ENCODE results near the gene PARP4. TPM values are rescaled to one million over a fixed set of nuclear protein-coding genes. Genes with fewer than 3 reads are reported as not detected.
"Not testable (repeated sequence)": the region's sequence is repeated elsewhere in the genome, so short reads cannot be mapped to it uniquely, and the experiment has no call there.

The PARP4 gene
- total RNA-seq, 1 experiment from 2014 or later: 37.9 TPM

DNA sequence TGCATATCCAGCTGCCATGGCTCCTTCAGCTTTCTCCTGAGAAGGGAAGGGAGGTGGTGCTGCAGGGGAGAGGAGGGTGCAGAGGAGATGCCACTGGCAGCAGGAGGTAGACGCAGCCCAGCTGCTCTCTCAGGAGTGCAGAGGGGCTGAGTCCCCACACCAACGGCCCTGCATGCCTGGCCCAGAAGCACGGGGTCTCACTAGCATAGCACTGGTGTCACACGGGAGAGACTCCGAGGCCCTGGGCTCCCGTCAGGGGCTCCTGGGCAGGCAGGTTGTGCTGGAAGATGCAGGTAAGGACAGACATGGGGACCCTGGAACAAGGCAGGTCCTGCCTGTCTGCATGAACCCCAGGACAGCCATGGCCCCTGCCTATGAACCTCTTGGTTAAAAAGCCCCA lies 123.1 kb downstream of the PARP4 start:
- in situ Hi-C loops (cut with HindIII; ENCODE audit: low pct_unique_long_range_greater_than_20kb, low sequenced_read_pairs): no loop called here
- no peak for DNase-seq (ENCODE audit: low read depth, low spot score)

DNA sequence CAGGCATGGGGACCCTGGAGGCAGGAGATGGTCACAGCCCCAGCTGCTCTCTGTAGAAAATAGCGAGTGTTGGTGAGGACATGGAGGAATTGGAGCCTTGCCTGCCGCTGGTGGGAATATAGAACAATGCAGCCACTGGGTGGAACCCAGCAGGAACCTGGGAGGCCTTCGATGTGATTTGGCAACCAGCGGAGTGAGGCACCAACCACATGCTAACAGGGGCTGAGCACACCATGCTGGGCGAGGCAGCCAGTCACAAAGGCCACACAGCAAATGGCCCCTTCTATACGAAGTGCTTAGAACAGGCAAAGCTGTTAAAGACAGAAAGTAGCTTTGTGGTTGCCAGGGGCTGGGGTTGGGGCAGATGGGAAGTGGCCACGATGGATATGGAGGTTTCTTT lies 123.8 kb downstream of the PARP4 start:
- DNase-seq (ENCODE audit: low read depth, low spot score); in situ Hi-C loops (cut with HindIII; ENCODE audit: low pct_unique_long_range_greater_than_20kb, low sequenced_read_pairs): not testable (repeated sequence)

DNA sequence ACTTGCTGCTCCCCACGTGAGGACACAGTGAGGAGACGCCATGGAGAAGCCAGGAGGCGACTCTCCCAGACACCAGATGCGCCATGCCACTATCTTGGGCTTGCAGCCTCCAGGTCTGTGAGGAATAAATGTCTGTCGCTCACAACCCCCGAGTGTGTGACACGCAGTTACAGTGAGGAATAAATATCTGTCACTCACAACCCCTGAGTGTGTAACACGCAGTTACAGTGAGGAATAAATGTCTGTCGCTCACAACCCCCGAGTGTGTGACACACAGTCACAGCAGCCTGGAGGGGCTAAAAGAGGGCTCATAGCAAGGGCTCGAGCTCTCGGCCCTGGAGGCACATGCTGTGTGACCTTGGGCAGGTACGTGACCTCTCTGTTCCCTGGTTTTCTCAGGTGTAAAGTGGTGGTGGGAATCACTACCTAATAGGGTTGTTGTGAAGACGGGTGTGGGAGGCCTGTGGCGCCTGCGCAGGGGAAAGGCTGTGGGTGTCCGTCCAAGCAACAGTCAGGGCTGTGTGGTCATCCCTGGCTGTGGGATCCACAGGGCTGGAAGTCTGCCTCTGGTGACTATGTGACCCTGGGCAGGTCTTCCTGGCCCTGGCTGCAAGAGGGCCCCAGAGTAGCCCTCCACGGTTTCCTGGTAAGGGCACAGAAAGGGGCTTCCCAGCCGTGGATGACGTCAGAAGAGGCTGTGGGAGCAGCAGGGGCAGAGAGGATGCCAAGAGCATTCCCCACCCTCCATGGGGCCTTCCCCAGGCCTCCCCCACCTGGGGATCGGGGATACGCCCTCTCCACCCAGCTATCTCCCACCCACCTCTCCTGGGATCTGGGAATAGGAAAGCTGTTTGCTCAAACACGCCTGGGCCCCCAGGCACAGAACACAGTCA lies 125.5 kb downstream of the PARP4 start:
- in situ Hi-C loops (cut with HindIII; ENCODE audit: low pct_unique_long_range_greater_than_20kb, low sequenced_read_pairs): no loop called here
- no peak for DNase-seq (ENCODE audit: low read depth, low spot score)

DNA sequence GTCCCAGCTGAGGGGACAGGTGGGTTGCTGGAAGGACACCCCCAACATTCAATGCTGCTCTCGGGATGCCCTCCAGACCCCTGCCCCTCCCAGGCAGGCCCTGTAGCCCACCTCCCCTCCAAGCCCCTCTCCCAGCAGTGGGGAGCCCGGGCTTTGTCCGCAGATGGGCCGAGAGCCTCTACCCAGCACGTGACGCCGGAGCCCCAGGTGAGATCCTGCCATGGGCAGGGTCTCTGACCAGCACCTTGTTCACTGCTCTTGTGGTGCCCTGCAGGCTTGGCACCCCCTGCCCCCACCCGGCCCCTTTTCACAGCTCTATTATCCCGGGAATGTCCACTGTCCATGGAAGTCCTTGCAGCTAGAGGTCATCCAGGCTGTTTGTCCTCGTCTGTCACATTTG lies 126.7 kb downstream of the PARP4 start:
- in situ Hi-C loops (cut with HindIII; ENCODE audit: low pct_unique_long_range_greater_than_20kb, low sequenced_read_pairs): no loop called here
- DNase-seq (ENCODE audit: low read depth, low spot score): no peak

DNA sequence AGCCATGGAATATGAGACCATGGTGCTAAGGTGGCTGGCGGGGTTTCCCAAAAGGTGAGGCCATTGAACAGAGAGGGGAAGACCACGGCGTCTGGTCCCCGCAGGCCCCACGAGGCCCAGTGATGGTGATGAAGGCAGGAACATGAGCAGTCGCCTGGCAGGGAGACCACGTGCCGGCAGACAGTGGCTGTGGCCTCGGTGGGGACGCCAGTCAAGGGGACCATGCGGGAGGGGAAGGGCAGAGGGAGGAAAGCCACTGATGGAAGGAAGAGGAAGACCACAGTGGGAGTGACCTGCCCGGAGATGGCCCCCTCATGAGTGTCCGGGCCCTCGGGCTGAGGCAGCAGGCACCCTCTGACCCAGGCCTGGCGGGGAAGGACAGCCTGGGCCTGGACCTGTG lies 127.6 kb downstream of the PARP4 start:
- DNase-seq (ENCODE audit: low read depth, low spot score); in situ Hi-C loops (cut with HindIII; ENCODE audit: low pct_unique_long_range_greater_than_20kb, low sequenced_read_pairs): not testable (repeated sequence)

DNA sequence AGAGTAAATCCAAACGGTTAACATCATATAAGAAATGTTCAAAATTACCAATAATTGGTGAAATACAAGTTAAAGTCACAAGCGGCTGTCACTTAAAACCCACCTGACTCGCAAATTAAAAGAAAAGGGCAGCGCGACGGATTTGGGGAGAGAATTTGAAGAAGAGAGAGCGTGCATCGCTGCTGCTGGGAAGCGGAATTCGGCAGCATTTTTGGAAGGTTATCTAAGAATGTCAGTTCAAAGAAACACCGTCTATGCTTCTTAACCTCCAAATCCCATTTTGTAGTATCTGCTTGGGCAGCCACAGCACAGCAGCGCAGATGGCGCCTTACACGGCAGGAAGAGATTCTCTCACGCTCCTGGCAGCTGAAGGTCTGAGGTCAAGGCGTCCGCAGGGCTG lies 128.5 kb downstream of the PARP4 start:
- DNase-seq (ENCODE audit: low read depth, low spot score); in situ Hi-C loops (cut with HindIII; ENCODE audit: low pct_unique_long_range_greater_than_20kb, low sequenced_read_pairs): not testable (repeated sequence)

DNA sequence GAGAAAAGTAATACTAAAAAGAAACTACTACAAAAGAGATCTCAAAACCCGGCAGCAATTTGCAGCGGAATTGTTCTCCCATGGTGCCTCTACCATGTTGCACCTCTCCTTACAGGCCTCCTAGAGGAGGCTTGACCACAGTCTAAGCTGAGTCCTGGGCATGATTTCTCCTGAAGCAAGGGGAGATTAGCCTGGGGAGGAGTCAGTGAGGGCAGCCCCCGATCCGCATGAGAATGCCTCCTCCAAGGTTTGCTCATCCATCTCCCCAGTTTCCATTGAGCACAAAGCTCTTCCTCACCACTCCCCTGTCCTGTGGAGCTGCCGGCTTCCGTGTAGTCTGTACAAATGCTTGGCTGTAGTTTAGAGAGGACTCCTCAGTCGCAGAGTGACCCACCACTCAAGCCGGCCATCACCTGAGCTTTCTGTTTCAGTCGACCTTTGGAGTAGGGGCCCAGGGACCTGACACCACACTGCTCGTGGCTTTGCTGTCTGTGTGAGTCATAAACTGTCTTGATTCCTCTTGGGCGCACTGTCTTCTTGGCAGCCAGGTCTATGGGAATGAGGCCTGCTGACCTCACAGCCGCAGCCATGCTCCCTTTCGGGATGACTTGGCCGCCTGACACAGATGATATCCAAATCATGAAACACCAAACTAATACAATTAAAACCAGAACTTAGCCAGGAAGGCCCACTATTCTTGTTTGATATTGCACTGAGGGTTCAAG lies 130.9 kb downstream of the PARP4 start:
- in situ Hi-C loops (cut with HindIII; ENCODE audit: low pct_unique_long_range_greater_than_20kb, low sequenced_read_pairs): no loop called here
- no peak for DNase-seq (ENCODE audit: low read depth, low spot score)

DNA sequence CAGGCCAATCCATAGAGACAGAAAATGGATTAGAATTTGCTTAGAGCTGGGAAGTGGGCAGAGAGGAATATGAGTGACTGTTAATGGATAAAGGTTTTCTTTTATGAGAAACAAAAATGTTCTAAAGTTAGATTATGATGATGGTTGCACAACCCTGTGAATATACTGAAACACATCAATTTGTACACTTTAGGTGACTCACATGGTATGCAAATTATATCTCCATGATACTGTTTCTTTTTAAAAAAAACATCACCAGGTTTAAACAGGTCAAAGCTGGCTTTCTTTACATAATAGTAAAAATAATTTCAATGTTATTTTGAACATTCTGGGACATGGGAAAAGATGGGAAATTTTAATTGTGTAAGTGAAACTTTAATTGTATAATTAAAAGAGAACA lies 131.7 kb downstream of the PARP4 start:
- in situ Hi-C loops (cut with HindIII; ENCODE audit: low pct_unique_long_range_greater_than_20kb, low sequenced_read_pairs); DNase-seq (ENCODE audit: low read depth, low spot score): not testable (repeated sequence)

DNA sequence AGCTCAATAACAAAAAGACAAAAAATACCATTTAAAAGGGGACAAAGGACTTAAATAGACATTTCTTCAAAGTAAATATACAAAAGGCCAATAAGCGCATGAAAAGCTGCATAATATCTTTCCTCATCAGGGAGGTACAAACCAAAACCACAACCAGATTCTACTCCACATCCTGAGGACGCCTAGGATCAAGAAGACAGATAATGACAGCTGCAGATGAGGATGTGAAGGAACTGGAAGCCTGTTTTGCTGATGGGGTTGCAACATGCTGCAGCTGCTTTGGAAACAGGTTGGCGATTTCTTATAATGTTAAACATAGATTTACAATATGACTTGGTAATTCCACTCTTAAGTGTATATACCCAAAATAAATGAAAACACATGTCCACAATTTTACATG lies 132.4 kb downstream of the PARP4 start:
- DNase-seq (ENCODE audit: low read depth, low spot score); in situ Hi-C loops (cut with HindIII; ENCODE audit: low pct_unique_long_range_greater_than_20kb, low sequenced_read_pairs): not testable (repeated sequence)

DNA sequence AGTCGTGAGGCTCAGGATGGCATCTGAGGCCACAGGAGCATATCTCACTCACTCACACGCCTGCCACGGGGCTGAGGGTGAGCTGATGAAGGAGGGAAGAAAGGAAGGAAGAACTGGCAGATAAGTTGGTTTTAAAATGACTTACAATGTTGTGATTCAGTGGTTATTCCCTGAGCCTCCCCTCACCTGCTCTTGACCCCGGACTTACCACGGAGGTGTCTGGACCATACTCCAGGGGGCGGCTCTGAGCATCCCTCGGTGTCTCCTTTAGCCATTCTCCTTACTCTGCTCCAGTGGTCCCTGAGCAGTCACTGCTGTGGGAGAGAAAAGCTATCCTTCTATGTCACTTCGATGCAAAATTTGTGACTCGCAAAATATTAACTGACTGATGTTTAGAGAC lies 141.3 kb downstream of the PARP4 start:
- DNase-seq (ENCODE audit: low read depth, low spot score); in situ Hi-C loops (cut with HindIII; ENCODE audit: low pct_unique_long_range_greater_than_20kb, low sequenced_read_pairs): not testable (repeated sequence)

Other genes starting within 250 kb of the PARP4 start
- gene C1QTNF9, start 203.2 kb downstream of the PARP4 start, total RNA-seq (2014; rRNA removed; shearing (Covaris generic)): not detected in 2 replicates
- gene ATP12A, start 167.6 kb upstream of the PARP4 start, total RNA-seq (2014; rRNA removed; shearing (Covaris generic)): 0.48 and 0.72 TPM in 2 replicates

Measured in SK-MEL-5 (cell line).